Heart right ventricle (tissue), 16 donors: ENCODE measurements around the gene GPR179. TPM values are rescaled to one million over a fixed set of nuclear protein-coding genes. Genes with fewer than 3 reads are reported as not detected.

Source experiments
- ATAC-seq, 8 donors: fragments of 200-7000 bp; cut with Tn5 transposase; one replicate each; pipeline ENCODE4 v1.9.1; 2020; ENCODE audit warnings: mild to moderate bottlenecking in 8 of 8, moderate library complexity in 8 of 8, moderate number of reproducible peaks in 1 of 8
- DNase-seq, 2 donors: peaks; one replicate each; pipeline ENCODE4 v3.0.0-alpha.2; 2020
- H3K27ac ChIP-seq, 10 donors: fragments of 200-600 bp; sonication (generic) in 2 of 10; one replicate each; pipeline versions ENCODE4 v1.5.0 to v1.8.0; 2020 to 2022; ENCODE audit warnings: mild to moderate bottlenecking in 3 of 10
- H3K27me3 ChIP-seq, 7 donors: fragments of 200-600 bp; one replicate each; pipeline ENCODE4 v1.8.0; 2021 to 2022; ENCODE audit warnings: mild to moderate bottlenecking in 2 of 7
- H3K36me3 ChIP-seq, 9 donors: fragments of 200-600 bp; sonication (generic) in 1 of 9; one replicate each; pipeline versions ENCODE4 v1.5.0 to v1.8.0; 2020 to 2022; ENCODE audit warnings: mild to moderate bottlenecking in 2 of 9
- H3K4me1 ChIP-seq, 9 donors: fragments of 200-600 bp; sonication (generic) in 1 of 9; one replicate each; pipeline versions ENCODE4 v1.5.0 to v1.8.0; 2020 to 2022; ENCODE audit warnings: mild to moderate bottlenecking in 4 of 9
- H3K4me3 ChIP-seq, 10 donors: fragments of 200-600 bp; sonication (generic) in 2 of 10; one replicate each; pipeline versions ENCODE4 v1.5.0 to v1.8.0; 2020 to 2022; ENCODE audit warnings: mild to moderate bottlenecking in 7 of 10, moderate library complexity in 2 of 10
- H3K9me3 ChIP-seq, 11 donors: fragments of 200-600 bp in 10 of 11; sonication (generic) in 2 of 11; one replicate each; pipeline versions ENCODE4 v1.5.0 to v1.8.0; 2013 to 2022; ENCODE audit warnings: mild to moderate bottlenecking in 2 of 11, control low read depth in 1 of 11, moderate library complexity in 1 of 11
- WGBS, 2 donors: extraction: QIAGEN DNeasy Blood & Tissue Kit; methylation state at CpG; one replicate each; pipeline ENCODE4 v1.1.7; 2013; ENCODE audit warnings: inconsistent platforms in 1 of 2; 5-methylcytosine and 5-hydroxymethylcytosine counted together
- intact Hi-C, 10 donors: fragments of 100-400 bp; cut with DNase I; formaldehyde crosslinking; loops; one replicate each; pipeline versions ENCODE4 v1.11.1 to v1.14.2; 2022
- polyA plus RNA-seq, 2 donors: library from polyadenylated mRNA; stranded (reverse); fragments of 200-250 nt; gene quantifications; one replicate each; pipeline ENCODE4 v1.2.3, GENCODE V29; 2013
- total RNA-seq, 10 donors: library from RNA; stranded (reverse); fragmentation: NEBNext Ultra II Directional in 3 of 10; extraction: Animal tissue kit (Norgen Biotek cat#: 25700) in 3 of 10; gene quantifications; one replicate each; pipeline versions ENCODE4 v1.2.1 to v1.2.4, GENCODE V29; 2021 to 2023
- TF ChIP-seq, protein P1 (sequence below), 9 donors: fragments of 200-600 bp; sonication (generic) in 2 of 9; IDR thresholded peaks; one replicate each; pipeline versions ENCODE4 v1.5.0 to v1.8.0; 2021 to 2022; ENCODE audit warnings: antibody characterized with exemption in 9 of 9, mild to moderate bottlenecking in 5 of 9, moderate library complexity in 1 of 9
- donor health status: Arrhythmogenic right ventricular cardiomyopathy.
- donor health status: ischemic (EF 13 %, LVEDD 7.1; RV severe dilation, severe dysfunction).
- donor health status: healthy with polysubstance abuse.
- donor health status: DM: no; HTN: yes; CAD: no.
- donor health status: DM: no; HTN: no; CAD: no.
- donor health status: ischemic (EF 25% LVEDD 6.9; RV normal size, moderate dysfunction).
- donor health status: ischemic (EF 25% LVEDD 5.7; RV mildly dilated, moderate dysfunction).
- donor health status: healthy.
- donor health status: DM: yes; HTN: yes; CAD: no.
- donor health status: Ischemic cardiomyopathy.
- donor health status: ischemic (EF 35%, LVEDD 5.7; RV mildly dilated, moderate dysfunction).
- donor health status: nonischemic (EF 11% LVEDD 7.7; RV severe dilation, severe dysfunction).
- donor health status: DM: yes; HTN: yes; CAD: no.
- donor health status: PGD.
- donor health status: ischemic (EF 29% LVEDD 5.4; RV normal size, mild dysfunction).
- donor health status: nonischemic (EF 23%, LVEDD 6.1; RV moderate dilation, normal function).

The GPR179 gene
- total and polyA plus RNA-seq, 12 donors = under 0.01 to 0.22 (median 0.06) TPM; not detected in 2

GRCh38 chr17:38363016-38363415 lies 19.3 kb upstream of the GPR179 start:
- no peak overlapping the region for H3K4me3 ChIP-seq
- DNase-seq = no peak
- peaks cover 0 to 62% (median 12%) of the 10 kb centered on the region in 9 donors for H3K36me3 ChIP-seq
- intact Hi-C loops = loop anchor here in 1 of 10 donors (5.0 kb wide), 1 partner anchor 44 kb away; no protein-coding TSS in a partner anchor
- 94 to 95% methylated on average over 5 of the region's 5 CpGs for WGBS, 2 donors
- peaks cover 0 to 37% (median 18%) of the 10 kb centered on the region in 9 donors for H3K4me1 ChIP-seq
- TF ChIP-seq, protein P1, sequence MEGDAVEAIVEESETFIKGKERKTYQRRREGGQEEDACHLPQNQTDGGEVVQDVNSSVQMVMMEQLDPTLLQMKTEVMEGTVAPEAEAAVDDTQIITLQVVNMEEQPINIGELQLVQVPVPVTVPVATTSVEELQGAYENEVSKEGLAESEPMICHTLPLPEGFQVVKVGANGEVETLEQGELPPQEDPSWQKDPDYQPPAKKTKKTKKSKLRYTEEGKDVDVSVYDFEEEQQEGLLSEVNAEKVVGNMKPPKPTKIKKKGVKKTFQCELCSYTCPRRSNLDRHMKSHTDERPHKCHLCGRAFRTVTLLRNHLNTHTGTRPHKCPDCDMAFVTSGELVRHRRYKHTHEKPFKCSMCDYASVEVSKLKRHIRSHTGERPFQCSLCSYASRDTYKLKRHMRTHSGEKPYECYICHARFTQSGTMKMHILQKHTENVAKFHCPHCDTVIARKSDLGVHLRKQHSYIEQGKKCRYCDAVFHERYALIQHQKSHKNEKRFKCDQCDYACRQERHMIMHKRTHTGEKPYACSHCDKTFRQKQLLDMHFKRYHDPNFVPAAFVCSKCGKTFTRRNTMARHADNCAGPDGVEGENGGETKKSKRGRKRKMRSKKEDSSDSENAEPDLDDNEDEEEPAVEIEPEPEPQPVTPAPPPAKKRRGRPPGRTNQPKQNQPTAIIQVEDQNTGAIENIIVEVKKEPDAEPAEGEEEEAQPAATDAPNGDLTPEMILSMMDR (IDR thresholded peaks at IDR 0.05) = no peak
- no peaks in the 10 kb centered on the region for H3K9me3 ChIP-seq
- no peak overlapping the region for H3K27ac ChIP-seq
- no peak for ATAC-seq
- H3K27me3 ChIP-seq = no peaks in the 10 kb centered on the region

GRCh38 chr17:38361694-38362465 lies 18.1 kb upstream of the GPR179 start:
- TF ChIP-seq, protein P1 (IDR thresholded peaks at IDR 0.05) = no peak
- peaks cover under 1 to 49% (median 28%) of the 10 kb centered on the region in 9 donors for H3K4me1 ChIP-seq
- no peak overlapping the region for H3K27ac ChIP-seq
- DNase-seq = no peak
- H3K9me3 ChIP-seq = no peaks in the 10 kb centered on the region
- no peak overlapping the region for H3K4me3 ChIP-seq
- WGBS, 2 donors = 66 to 72% methylated on average over 5 of the region's 5 CpGs
- intact Hi-C loops = loop anchor here in 1 of 10 donors (5.0 kb wide), 1 partner anchor 45 kb away; no protein-coding TSS in a partner anchor
- no peaks in the 10 kb centered on the region for H3K27me3 ChIP-seq
- no peak for ATAC-seq
- peaks cover 0 to 50% (median 10%) of the 10 kb centered on the region in 9 donors for H3K36me3 ChIP-seq

DNA sequence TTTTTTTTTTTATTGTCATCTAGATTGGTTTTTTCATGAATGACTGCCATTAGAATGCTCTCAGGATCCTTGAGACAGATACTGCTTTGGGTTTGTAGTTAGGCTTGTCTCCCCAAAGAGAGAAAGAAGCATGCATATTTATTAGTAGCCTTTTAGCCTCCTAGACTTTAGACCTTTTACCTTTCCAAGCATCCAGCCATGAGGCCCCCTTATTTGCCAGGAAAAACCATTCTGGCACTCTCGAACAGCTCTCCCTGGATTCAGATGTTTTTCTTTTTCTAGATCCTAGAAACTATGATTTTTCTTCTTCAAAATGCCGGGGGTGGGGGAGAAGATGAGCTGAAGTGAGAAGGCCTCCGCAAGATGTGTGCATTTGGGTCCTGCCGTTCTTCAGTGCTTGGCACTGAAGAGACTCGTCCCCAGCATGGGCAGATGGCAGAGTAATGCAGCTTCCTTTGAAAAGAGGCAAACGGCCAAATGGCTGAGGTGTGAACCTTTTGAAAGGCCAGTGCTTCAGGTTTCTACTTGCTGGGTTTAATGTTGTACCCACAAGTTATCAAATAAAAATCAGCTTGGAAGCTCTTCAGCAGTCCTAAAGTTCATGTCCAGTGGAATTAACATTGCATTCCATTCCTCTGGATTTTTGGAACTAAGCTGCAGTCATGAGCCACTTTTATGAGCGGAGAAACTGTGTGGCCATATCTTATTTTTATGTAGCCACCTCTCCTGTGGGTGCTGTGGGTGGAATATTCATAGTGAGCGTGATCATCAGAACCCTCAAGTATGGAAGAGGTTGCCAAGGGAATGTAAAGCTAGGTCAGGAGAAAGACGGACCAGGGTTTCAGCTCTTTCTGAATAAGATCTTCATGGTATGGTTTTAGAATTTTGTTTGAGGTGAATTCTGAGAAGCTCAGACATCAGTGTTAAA lies 15.1 kb upstream of the GPR179 start:
- intact Hi-C loops = loop anchor here in 3 of 10 donors (5.0 to 10.0 kb wide), 3 partner anchors 38 to 836 kb away; partner anchors contain the start of gene CACNB1 (in 1 of the 3)
- H3K4me1 ChIP-seq = peaks cover 8 to 78% (median 54%) of the 10 kb centered on the region in 9 donors
- no peaks in the 10 kb centered on the region for H3K27me3 ChIP-seq
- peak overlapping the region in 4 of 10 donors; percentile 36 to 49 (median 38) for H3K27ac ChIP-seq
- TF ChIP-seq, protein P1 (IDR thresholded peaks at IDR 0.05) = no peak
- WGBS, 2 donors = 50 to 64% methylated on average over 9 of the region's 9 CpGs
- peaks cover 0 to 20% (median 0%) of the 10 kb centered on the region in 9 donors for H3K36me3 ChIP-seq
- no peaks in the 10 kb centered on the region for H3K9me3 ChIP-seq
- ATAC-seq (peak in 4 of 8 donors; percentile 25 to 49 (median 40)), DNase-seq (no peak)
- H3K4me3 ChIP-seq = no peak overlapping the region
